Measurements from ENCODE around the gene GMDS. TPM values are rescaled to one million over a fixed set of nuclear protein-coding genes. Genes with fewer than 3 reads are reported as not detected.

The GMDS gene
- total and polyA plus RNA-seq, 2 of the 4 experiments (the other 2 are of a cell fraction), result 7.3 to 21.9 TPM

DNA sequence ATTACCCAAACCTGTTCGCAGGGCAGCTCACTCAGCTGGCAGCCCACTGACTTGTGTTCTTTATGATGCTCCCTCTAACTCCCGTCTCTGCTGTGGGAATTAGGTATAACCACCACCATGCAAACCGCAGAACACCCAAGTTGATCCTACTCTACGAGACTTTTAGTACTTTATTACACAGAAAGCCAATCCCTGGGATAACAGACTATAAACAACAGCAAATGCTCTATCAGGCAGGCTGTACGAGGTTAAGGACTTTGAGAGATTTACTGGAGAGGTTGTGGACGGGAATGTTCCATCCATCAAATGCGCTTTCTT, 394.6 kb downstream of the GMDS start:
- Histone ChIP-seq H3K79me1 (ENCODE audit: low read depth in 1 of 2, low read length in 2 of 2) (no peaks in the 10 kb centered on the region), H3K4me1 (ENCODE audit: control insufficient read depth, insufficient read depth, low read length) (no peaks in the 10 kb centered on the region), H2BK120ac (ENCODE audit: low read depth, low read length) (no peak overlapping the region), H2AFZ (replicated peaks; ENCODE audit: low read length, poor library complexity) (no peak overlapping the region), H2BK20ac (ENCODE audit: low read depth, low read length) (no peak overlapping the region), H4K8ac (ENCODE audit: low read depth in 2 of 2, low read length in 2 of 2) (no peak overlapping the region), H2AK5ac (ENCODE audit: low read depth, low read length) (no peak overlapping the region), H4K91ac (ENCODE audit: insufficient read depth, low read depth, low read length) (no peak overlapping the region), H3K23ac (ENCODE audit: low read depth, low read length) (no peak overlapping the region), H3K4ac (ENCODE audit: low read depth, low read length) (no peak overlapping the region), H3K18ac (ENCODE audit: low read depth, low read length) (no peak overlapping the region), H4K20me1 (ENCODE audit: insufficient read depth, low read length) (no peaks in the 10 kb centered on the region), H3K9ac (ENCODE audit: low read depth, low read length) (no peak overlapping the region), H3K36me3 (ENCODE audit: control insufficient read depth, insufficient read depth, low read length) (no peaks in the 10 kb centered on the region; the same call in 1 of the 2 replicates), H3K14ac (replicated peaks; ENCODE audit: low read depth, low read length) (no peak overlapping the region), H3K4me2 (ENCODE audit: low read depth, low read length) (no peak overlapping the region), H3K4me3 (ENCODE audit: insufficient read depth, low read depth, low read length) (no peak overlapping the region), H3K56ac (ENCODE audit: extremely low read depth, insufficient read depth, low read length) (no peak overlapping the region), H3K9me3 (ENCODE audit: control insufficient read depth, insufficient read depth, low read length) (no peaks in the 10 kb centered on the region), H3K27ac (ENCODE audit: insufficient read depth, low read length) (no peak overlapping the region), H4K5ac (ENCODE audit: low read depth, low read length) (no peak overlapping the region), H2BK15ac (ENCODE audit: low read depth, low read length) (no peak overlapping the region), H2BK5ac (ENCODE audit: low read depth, low read length, poor library complexity, severe bottlenecking) (no peak overlapping the region), H2AK9ac (replicated peaks; ENCODE audit: low read depth, low read length, poor library complexity) (no peak overlapping the region), H3K27me3 (ENCODE audit: control insufficient read depth, insufficient read depth, low read length) (no peaks in the 10 kb centered on the region), H3K9me1 (ENCODE audit: insufficient read depth, low read length) (no peaks in the 10 kb centered on the region; the same call in 1 of the 2 replicates)
- ChIA-PET POLR2A (ENCODE audit: unreplicated experiment) (no interaction called here), CTCF (no interaction called here)
- TF ChIP-seq POLR2A (IDR thresholded peaks at IDR 0.05; ENCODE audit: low read depth, low read length) (no peak), BHLHE40 (IDR thresholded peaks at IDR 0.05; ENCODE audit: low read depth, low read length) (no peak), NFE2L2 (IDR thresholded peaks at IDR 0.05; ENCODE audit: low read depth, low read length) (no peak), MXI1 (IDR thresholded peaks at IDR 0.05; ENCODE audit: borderline replicate concordance, low read depth, low read length) (no peak), MAFK (IDR thresholded peaks at IDR 0.05; ENCODE audit: low read depth, low read length) (no peak), CHD1 (IDR thresholded peaks at IDR 0.05; ENCODE audit: low read depth, low read length) (no peak), USF2 (IDR thresholded peaks at IDR 0.05; ENCODE audit: low read depth, low read length) (no peak), MAZ (IDR thresholded peaks at IDR 0.05; ENCODE audit: borderline replicate concordance, low read depth, low read length) (no peak), RCOR1 (IDR thresholded peaks at IDR 0.05; ENCODE audit: insufficient replicate concordance, low read length) (no peak), CEBPB (IDR thresholded peaks at IDR 0.05; ENCODE audit: low read depth, low read length) (no peak)
- ATAC-seq (ENCODE audit: low read depth) (no peak), DNase-seq (no peak)
- in situ Hi-C loops (cut with MboI; ENCODE audit: low sequenced_read_pairs), result no loop called here
- intact Hi-C loops (cut with micrococcal nuclease), result no loop called here
- dilution Hi-C loops (cut with HindIII; ENCODE audit: low sequenced_read_pairs, unreplicated experiment), result no loop called here
- WGBS, 2 experiments (ENCODE audit: extremely low coverage in 2 of 2, insufficient read length in 1 of 2), result 80% methylated on average over 1 of the region's 7 CpGs; no CpG with 5 or more reads in 1 of the 2 experiments
- BruUV-seq (replicated peaks), result no TSS peak
